Chondrocyte (in vitro differentiated cells): ENCODE data around the gene GCNT1. TPM values are rescaled to one million over a fixed set of nuclear protein-coding genes. Genes with fewer than 3 reads are reported as not detected.

Experiments used
- DNase-seq: peaks from one replicate; pipeline ENCODE4 v3.0.0; 2021; ENCODE audit warnings: mixed read lengths, low spot score
- H3K27ac Mint-ChIP-seq: one replicate; pipeline ENCODE4 v1.8.0; 2021; ENCODE audit warnings: mild to moderate bottlenecking, moderate library complexity, mixed read lengths; ENCODE audit not compliant: unreplicated experiment
- H3K27me3 Mint-ChIP-seq: 2 replicates; pipeline ENCODE4 v1.8.0; 2021; ENCODE audit warnings: low read depth, mixed read lengths
- H3K36me3 Mint-ChIP-seq: 2 replicates; pipeline ENCODE4 v1.8.0; 2021; ENCODE audit warnings: low read depth, mixed read lengths
- H3K4me1 Mint-ChIP-seq: 2 replicates; pipeline ENCODE4 v1.8.0; 2021; ENCODE audit warnings: low read depth, mild to moderate bottlenecking, mixed read lengths
- H3K4me3 Mint-ChIP-seq: one replicate; pipeline ENCODE4 v1.8.0; 2021; ENCODE audit warnings: mild to moderate bottlenecking, moderate library complexity, mixed read lengths; ENCODE audit not compliant: unreplicated experiment
- H3K9me3 Mint-ChIP-seq: 2 replicates; pipeline ENCODE4 v1.8.0; 2021; ENCODE audit warnings: low read depth, mixed read lengths
- total RNA-seq: library from RNA; stranded (reverse); gene quantifications from 3 replicates; pipeline ENCODE4 v1.2.1, GENCODE V29; 2021
- TF ChIP-seq, protein P1 (sequence below): fragments of 200-600 bp; sonication (generic); IDR thresholded peaks from 2 replicates; pipeline ENCODE4 v1.5.0; 2021; ENCODE audit warnings: antibody characterized with exemption, mild to moderate bottlenecking, moderate library complexity

Gene GCNT1
- total RNA-seq, 1 donor from 2014 or later, result 11.0 TPM

DNA sequence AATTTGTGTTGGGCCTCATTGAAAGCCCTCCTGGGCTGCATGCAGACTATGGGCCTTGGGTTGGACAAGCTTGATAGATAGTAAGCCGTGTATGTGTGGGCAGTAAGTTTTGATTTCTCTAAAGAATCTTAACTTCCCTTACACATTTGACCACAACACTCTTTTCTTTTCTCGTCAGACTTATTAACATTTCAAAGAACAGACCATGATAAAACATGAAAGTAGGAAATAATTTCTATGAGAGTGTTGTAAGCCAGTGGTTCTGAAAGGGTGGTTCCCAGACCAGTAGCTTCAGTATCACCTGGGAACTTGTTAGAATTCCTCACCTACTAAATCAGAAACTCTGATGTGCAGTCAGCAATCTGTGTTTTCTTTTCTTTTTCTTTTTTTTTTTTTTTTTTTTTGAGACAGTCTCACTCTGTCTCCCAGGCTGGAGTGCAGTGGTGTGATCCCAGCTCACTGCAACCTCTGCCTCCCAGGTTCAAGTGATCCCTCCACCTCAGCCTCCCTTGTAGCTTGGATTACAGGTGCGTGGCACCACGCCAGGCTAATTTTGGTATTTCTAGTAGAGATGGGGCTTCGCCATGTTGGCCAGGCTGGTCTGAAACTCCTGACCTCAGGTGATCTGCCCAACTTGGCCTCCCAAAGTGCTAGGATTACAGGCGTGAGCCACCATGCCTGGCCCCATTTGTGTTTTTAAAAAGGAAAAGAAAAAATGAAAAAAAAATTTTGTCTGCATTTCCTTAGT, 20.0 kb upstream of the GCNT1 start:
- Mint-ChIP-seq H3K27me3 (no peaks in the 10 kb centered on the region), H3K9me3 (no peaks in the 10 kb centered on the region), H3K4me1 (peaks cover 9% of the 10 kb centered on the region), H3K4me3 (no peak overlapping the region), H3K36me3 (peaks cover 2% of the 10 kb centered on the region), H3K27ac (no peak overlapping the region)
- DNase-seq, result no peak
- TF ChIP-seq, protein P1, sequence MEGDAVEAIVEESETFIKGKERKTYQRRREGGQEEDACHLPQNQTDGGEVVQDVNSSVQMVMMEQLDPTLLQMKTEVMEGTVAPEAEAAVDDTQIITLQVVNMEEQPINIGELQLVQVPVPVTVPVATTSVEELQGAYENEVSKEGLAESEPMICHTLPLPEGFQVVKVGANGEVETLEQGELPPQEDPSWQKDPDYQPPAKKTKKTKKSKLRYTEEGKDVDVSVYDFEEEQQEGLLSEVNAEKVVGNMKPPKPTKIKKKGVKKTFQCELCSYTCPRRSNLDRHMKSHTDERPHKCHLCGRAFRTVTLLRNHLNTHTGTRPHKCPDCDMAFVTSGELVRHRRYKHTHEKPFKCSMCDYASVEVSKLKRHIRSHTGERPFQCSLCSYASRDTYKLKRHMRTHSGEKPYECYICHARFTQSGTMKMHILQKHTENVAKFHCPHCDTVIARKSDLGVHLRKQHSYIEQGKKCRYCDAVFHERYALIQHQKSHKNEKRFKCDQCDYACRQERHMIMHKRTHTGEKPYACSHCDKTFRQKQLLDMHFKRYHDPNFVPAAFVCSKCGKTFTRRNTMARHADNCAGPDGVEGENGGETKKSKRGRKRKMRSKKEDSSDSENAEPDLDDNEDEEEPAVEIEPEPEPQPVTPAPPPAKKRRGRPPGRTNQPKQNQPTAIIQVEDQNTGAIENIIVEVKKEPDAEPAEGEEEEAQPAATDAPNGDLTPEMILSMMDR, result no peak

DNA sequence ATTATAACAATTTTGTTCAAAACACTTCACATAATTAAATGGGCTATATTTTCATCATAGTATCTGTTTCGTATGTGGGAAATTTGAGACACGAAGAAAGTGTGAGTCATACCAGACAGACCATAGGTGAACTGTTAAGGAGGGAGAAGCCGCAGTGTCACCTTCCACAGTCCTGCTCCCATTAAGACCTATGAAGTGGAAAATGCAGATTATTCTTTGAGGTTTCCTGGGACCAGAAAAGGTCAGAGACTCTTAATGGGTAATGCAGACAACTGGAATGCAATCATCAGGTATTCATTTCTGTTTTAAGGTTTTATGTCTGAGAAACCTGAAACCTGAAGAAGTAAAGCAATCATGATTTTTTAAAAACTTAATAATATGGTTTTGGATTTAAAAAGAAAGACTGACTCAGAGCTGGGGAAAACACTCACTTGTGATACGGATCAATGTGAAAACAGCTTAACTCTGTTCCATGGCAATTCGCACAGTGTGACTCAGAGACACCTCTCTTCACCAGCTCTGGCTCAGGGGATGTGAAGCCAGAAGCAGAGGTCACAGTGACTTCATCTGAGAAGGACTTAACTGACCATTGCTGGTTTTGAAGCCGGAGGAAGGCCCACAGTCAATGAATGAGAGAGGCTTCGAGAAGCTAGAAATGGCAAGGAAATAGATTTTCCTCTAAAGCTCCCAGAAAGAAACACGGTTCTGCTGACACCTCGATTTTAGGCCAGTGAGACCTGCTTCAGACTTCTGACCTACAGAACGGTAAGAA, 17.2 kb upstream of the GCNT1 start:
- Mint-ChIP-seq H3K27ac (no peak overlapping the region), H3K36me3 (peaks cover 2% of the 10 kb centered on the region)

DNA sequence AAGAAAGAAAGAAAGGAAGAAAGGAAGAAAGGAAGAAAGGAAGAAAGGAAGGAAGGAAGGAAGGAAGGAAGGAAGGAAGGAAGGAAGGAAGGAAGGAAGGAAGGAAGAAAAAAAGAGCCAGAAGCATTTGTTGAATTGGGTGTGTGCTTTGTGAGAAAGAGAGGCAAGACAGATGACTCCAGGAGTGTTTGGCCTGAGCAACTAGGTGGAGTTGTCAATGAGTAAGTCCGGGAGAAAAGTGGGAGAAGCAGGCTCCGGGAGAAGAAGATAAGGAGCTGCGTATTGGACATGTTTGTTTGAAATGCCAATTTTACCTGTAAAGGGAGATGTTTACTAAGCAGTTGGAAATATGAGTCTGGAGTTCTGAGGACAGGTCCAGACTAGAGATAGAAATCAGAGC, 15.1 kb upstream of the GCNT1 start:
- Mint-ChIP-seq H3K4me1 (peaks cover 13% of the 10 kb centered on the region), H3K4me3 (no peak overlapping the region), H3K27ac (no peak overlapping the region), H3K27me3 (no peaks in the 10 kb centered on the region), H3K36me3 (peaks cover 2% of the 10 kb centered on the region), H3K9me3 (no peaks in the 10 kb centered on the region)
- DNase-seq, result no peak
- TF ChIP-seq, protein P1, result no peak

More for the DNA sequence above, 17.2 kb upstream of the GCNT1 start:
- H3K4me3 Mint-ChIP-seq, result no peak overlapping the region
- TF ChIP-seq, protein P1, result no peak
- H3K27me3 Mint-ChIP-seq, result no peaks in the 10 kb centered on the region
- no peaks in the 10 kb centered on the region for H3K9me3 Mint-ChIP-seq
- no peak for DNase-seq
- H3K4me1 Mint-ChIP-seq, result peaks cover 9% of the 10 kb centered on the region

DNA sequence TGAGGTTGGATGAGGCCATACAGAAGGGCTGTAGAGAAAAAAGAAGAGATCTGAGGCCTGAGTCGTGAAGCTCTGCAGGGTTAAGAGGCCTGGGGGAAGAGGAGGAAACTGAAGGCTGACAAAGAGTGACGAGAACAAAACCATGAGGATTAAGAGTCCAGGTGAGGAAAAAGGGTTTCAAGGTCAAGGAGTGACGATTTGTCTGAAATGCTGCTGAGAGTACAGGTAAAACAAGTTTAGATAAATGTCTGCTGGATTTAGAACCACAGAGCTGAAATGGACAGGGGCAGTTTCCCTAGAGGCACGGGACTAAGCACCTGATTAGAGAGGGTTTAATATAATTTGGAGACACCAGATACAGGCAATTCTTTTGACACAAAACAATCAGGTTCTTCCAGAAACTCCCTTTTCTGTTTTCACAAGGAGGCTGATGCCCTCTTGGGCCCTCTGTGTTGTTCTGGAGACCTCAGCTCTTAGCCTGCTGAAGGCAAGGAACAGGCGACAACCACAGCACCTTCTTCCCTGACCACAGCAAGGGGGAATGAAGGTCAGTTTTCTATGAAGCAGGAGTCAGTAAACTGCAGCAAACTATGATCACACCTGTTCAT, 14.6 kb upstream of the GCNT1 start:
- no peak for DNase-seq
- Mint-ChIP-seq H3K4me3 (no peak overlapping the region), H3K9me3 (no peaks in the 10 kb centered on the region), H3K4me1 (peaks cover 13% of the 10 kb centered on the region), H3K27me3 (no peaks in the 10 kb centered on the region), H3K36me3 (peaks cover 2% of the 10 kb centered on the region), H3K27ac (no peak overlapping the region)
- TF ChIP-seq, protein P1, result no peak

DNA sequence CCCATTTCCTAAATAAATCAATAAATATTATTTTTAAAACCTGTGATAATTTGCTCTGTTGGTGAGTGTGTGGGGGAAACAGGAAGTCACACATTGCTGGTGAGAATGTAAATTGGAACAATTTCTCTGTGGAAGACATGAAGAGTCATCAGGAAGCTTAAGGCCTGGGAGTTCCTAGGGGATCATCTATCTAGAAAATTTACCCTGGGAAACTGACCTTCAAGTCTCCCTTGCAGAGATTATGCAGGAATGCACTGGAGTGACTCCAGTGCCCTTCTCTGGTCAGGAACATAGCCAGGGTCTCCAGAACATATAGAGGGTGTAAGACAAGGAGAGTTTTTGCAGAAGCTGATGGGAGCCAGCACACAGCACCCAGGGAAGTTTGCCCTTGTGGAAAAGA, 13.0 kb upstream of the GCNT1 start:
- Mint-ChIP-seq H3K9me3 (no peaks in the 10 kb centered on the region), H3K36me3 (peaks cover 2% of the 10 kb centered on the region), H3K27me3 (no peaks in the 10 kb centered on the region), H3K4me1 (peaks cover 20% of the 10 kb centered on the region), H3K4me3 (no peak overlapping the region), H3K27ac (no peak overlapping the region)
- no peak for DNase-seq
- TF ChIP-seq, protein P1, result no peak
